ENCODE measurements around the gene RABAC1.

RABAC1 gene

DNA sequence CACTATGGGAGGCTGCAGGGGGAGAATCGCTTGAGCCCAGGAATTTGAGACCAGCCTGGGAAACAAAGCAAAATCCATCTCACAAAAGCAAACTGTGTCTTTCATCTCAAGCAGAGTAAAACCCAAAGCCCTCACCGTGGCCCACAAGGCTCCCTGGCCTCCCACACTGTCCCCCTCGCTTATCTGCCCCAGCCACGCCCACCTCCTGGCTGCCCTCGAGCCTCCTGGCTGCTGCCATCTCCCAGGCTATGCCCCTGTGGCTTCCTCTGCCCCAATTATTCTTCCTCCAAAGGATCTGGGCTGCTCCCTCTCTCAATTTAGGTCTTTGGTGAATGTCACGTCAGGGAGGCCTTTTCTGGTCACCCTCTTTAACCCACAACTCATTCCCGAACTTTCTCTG lies 3.6 kb downstream of the RABAC1 start:
- no peak overlapping the region for H3K4me3 ChIP-seq (ENCODE audit: insufficient read depth, low read length, poor library complexity, severe bottlenecking)
- no peak overlapping the region for H2AFZ ChIP-seq (ENCODE audit: low read depth, low read length, severe bottlenecking)
- H3K4me2 ChIP-seq (ENCODE audit: low read depth, low read length, poor library complexity, severe bottlenecking), result no peak overlapping the region
- peak overlapping the region; percentile 28 for H3K27ac ChIP-seq (ENCODE audit: low read depth, low read length)
- no peaks in the 10 kb centered on the region; the same call in 1 of the 2 replicates for H3K79me2 ChIP-seq (ENCODE audit: insufficient read depth, low read length)
- H3K9me3 ChIP-seq (ENCODE audit: insufficient read depth, low read length), result no peaks in the 10 kb centered on the region
- H3K36me3 ChIP-seq (ENCODE audit: low read length), result no peaks in the 10 kb centered on the region
- no peaks in the 10 kb centered on the region for H3K9me2 ChIP-seq (replicated peaks; ENCODE audit: insufficient read depth, low read length)
- TF ChIP-seq EZH2phosphoT487 (conservative IDR thresholded peaks at IDR 0.05; ENCODE audit: low read length) (no peak), CTCF (IDR thresholded peaks at IDR 0.05; ENCODE audit: insufficient read depth, low read length, poor library complexity, severe bottlenecking) (no peak)
- no peak overlapping the region for H3K9ac ChIP-seq (ENCODE audit: low read length)
- no peaks in the 10 kb centered on the region for H4K20me1 ChIP-seq (ENCODE audit: low read depth, low read length)
- peaks cover 23% of the 10 kb centered on the region for H3F3A ChIP-seq (ENCODE audit: insufficient read depth)
- H3K27me3 ChIP-seq (ENCODE audit: low read length), result no peaks in the 10 kb centered on the region

DNA sequence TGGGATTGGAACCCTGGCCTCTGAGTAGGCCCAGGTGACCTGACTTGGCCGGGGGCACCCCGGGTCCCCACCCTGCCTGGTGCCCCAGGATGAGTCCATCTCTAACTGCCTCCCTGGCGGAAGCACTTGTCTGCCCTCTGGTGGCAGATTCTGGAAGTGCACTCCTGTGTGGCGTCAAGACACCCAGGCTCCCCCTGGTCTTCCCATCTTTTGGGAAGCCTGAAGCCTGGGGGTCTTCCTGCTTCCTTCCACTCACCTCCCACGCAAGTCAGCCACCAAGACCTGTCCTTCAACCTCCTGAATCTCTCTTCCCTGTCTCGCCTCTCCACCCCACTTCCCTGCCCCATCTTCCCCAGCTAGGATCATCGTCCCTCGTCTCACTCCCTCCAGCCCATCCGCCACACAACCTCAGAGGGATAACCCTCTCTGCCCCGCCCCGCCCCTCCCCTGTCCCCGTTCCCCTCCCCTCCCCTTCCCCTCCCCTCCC lies 7.4 kb downstream of the RABAC1 start:
- Histone ChIP-seq H3K36me3 (ENCODE audit: low read length) (no peaks in the 10 kb centered on the region), H4K20me1 (ENCODE audit: low read depth, low read length) (no peaks in the 10 kb centered on the region), H3K27ac (ENCODE audit: low read depth, low read length) (peak overlapping the region; percentile 98), H3K9me3 (ENCODE audit: insufficient read depth, low read length) (no peaks in the 10 kb centered on the region), H3K27me3 (ENCODE audit: low read length) (no peaks in the 10 kb centered on the region), H3F3A (ENCODE audit: insufficient read depth) (peaks cover 31% of the 10 kb centered on the region), H2AFZ (ENCODE audit: low read depth, low read length, severe bottlenecking) (no peak overlapping the region), H3K9me2 (replicated peaks; ENCODE audit: insufficient read depth, low read length) (no peaks in the 10 kb centered on the region), H3K79me2 (ENCODE audit: insufficient read depth, low read length) (no peaks in the 10 kb centered on the region), H3K4me2 (ENCODE audit: low read depth, low read length, poor library complexity, severe bottlenecking) (peak overlapping the region; percentile 17), H3K4me3 (ENCODE audit: insufficient read depth, low read length, poor library complexity, severe bottlenecking) (no peak overlapping the region), H3K9ac (ENCODE audit: low read length) (peak overlapping the region; percentile 35)
- TF ChIP-seq EZH2phosphoT487 (conservative IDR thresholded peaks at IDR 0.05; ENCODE audit: low read length), result no peak
- TF ChIP-seq CTCF (IDR thresholded peaks at IDR 0.05; ENCODE audit: insufficient read depth, low read length, poor library complexity, severe bottlenecking), result peak; percentile 81

DNA sequence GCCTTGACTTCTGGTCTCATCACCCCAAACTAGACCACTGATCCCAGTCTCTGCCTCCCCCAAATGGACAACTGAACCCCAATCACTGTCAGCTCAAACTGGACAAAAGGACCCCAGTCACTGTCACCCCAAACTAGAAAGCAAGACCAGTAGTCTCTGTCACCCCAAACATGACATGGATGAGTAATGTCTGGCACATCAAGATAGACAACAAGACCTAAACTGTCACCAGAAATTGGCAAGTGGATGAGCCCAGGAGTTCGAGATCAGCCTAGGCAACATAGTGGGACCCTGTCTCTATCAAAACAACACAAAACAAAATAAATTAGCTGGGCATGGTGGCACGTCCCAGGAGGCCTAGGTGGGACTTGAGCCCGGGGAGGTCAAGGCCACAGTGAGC lies 12.0 kb downstream of the RABAC1 start:
- no peaks in the 10 kb centered on the region for H3K36me3 ChIP-seq (ENCODE audit: low read length)
- H3K4me3 ChIP-seq (ENCODE audit: insufficient read depth, low read length, poor library complexity, severe bottlenecking), result no peak overlapping the region
- peaks cover 47% of the 10 kb centered on the region for H3F3A ChIP-seq (ENCODE audit: insufficient read depth)
- no peaks in the 10 kb centered on the region for H3K9me2 ChIP-seq (replicated peaks; ENCODE audit: insufficient read depth, low read length)
- H3K27me3 ChIP-seq (ENCODE audit: low read length), result no peaks in the 10 kb centered on the region
- H3K9ac ChIP-seq (ENCODE audit: low read length), result peak overlapping the region; percentile 47
- peak overlapping the region; percentile 98 for H3K27ac ChIP-seq (ENCODE audit: low read depth, low read length)
- TF ChIP-seq CTCF (IDR thresholded peaks at IDR 0.05; ENCODE audit: insufficient read depth, low read length, poor library complexity, severe bottlenecking) (no peak), EZH2phosphoT487 (conservative IDR thresholded peaks at IDR 0.05; ENCODE audit: low read length) (no peak)
- no peak overlapping the region for H2AFZ ChIP-seq (ENCODE audit: low read depth, low read length, severe bottlenecking)
- H4K20me1 ChIP-seq (ENCODE audit: low read depth, low read length), result no peaks in the 10 kb centered on the region
- no peaks in the 10 kb centered on the region for H3K9me3 ChIP-seq (ENCODE audit: insufficient read depth, low read length)
- peak overlapping the region; percentile 61 for H3K4me2 ChIP-seq (ENCODE audit: low read depth, low read length, poor library complexity, severe bottlenecking)
- no peaks in the 10 kb centered on the region for H3K79me2 ChIP-seq (ENCODE audit: insufficient read depth, low read length)
